NCI-H1930 (cell line): Measurements from ENCODE around the gene GOLGA2.
"Not testable (repeated sequence)": the region's sequence is repeated elsewhere in the genome, so short reads cannot be mapped to it uniquely, and the experiment has no call there.

Experiments
- DNase-seq, 2 experiments: peaks; one replicate each; lab custom pipeline; 2025; lab: John Stamatoyannopoulos, UW

GOLGA2 gene

GRCh38 chr9:128233817-128234406 is 41.9 kb downstream of the GOLGA2 start:
- DNase-seq = no peak

DNA sequence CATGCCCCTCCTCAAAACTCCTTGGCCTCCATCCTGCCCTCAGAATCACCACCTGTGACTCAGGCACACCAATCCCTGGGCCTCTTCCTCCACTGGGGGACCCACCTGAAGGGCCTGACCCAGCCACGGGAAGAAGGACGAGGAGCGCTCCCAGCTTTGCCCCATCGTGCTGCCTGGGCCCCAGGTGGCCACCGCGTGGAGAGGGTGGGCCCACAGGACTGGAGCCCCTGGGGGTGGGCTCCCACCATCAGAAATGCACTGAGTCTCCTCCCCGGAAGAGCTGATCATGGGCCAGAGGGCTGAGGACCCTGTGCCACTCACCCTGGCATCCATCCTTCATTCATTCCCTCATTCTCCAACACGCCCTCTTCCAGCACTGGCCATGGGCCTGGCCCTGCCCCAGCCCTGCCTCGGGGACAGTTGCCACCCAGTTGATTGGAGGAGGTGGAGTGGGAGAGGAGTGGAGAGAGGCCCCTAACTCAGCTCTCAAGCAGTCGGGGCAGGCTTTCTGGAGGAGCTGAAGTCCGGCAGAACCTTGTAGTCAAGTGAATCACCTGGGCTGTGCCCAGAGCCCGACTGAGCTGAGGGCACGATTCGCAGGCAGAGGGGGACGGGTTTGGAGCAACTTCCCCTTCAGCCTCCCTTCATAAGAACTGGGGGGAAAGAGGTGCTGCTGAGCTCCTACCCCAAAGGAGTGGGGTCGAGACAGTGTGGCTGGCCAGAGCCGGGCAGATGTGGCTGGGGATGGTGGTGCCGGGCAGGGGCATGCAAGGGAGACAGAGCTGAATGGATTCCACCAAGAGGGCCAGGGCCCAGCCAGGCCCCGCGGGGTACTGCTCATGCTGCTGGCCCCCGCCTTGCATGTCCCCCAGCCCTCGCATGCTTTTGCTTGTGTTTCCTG is 43.0 kb downstream of the GOLGA2 start:
- no peak for DNase-seq

DNA sequence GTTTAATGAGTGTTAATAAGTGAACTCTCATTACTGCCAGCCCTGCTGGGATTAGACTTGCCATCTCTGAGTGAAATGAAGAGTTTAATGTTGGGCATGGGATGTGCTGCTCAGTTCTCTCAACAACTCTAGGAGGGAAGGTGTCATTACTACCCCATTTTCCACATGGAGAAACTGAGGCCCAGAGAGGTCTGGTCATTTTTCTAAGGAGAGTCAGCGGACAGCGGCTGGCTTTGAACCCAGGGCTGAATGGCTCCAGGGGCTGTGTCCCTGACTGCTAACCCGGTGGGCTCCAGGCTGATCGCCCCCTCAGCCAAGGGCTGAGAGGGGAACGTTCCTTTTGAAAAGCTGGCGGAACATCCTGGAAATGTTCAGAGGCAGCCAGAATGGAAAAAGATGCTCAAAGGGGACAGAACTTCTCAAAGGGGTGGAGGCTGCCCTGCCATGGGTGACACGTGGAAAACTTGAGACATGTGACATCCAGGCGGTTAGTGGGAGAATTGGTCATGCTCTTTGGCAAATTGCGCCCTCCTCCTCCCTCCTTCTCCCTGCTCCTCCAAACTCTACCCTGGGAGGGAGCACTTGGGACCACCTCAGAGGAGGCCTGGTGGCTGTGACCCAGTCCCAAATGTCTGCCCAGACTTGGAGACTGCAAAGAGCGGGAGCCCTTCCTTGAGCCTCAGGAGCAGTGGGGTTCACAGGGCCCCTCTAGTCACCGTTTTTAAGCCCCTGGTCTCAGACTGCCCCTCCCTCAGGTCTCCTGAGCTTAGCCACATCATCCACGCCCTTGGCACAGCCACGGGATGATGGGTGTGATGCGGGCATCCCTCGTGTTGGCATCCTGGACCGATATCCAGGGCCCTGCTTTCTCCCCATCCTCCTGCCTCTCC is 43.9 kb downstream of the GOLGA2 start:
- no peak for DNase-seq

GRCh38 chr9:128230897-128231296 is 44.9 kb downstream of the GOLGA2 start:
- DNase-seq = not testable (repeated sequence)

DNA sequence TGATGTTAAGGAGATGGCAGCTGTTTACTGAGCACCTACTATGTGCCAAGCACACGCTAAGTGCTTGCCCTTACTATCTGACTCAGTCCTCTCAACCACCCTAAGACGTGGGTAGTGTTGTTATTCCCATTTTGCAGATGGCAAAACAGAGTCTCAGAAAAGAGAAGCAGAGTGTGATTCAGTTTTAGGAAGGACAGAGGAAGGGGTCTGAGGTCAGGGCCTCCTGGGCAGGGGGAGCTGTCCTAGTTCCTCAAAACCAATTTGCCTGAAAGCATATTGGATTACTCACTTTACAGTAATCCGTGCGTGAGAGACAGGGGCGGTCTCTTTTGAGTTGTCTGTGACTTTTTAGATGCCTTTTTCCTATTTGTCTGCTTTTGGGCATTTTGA is 49.4 kb downstream of the GOLGA2 start:
- no peak for DNase-seq

DNA sequence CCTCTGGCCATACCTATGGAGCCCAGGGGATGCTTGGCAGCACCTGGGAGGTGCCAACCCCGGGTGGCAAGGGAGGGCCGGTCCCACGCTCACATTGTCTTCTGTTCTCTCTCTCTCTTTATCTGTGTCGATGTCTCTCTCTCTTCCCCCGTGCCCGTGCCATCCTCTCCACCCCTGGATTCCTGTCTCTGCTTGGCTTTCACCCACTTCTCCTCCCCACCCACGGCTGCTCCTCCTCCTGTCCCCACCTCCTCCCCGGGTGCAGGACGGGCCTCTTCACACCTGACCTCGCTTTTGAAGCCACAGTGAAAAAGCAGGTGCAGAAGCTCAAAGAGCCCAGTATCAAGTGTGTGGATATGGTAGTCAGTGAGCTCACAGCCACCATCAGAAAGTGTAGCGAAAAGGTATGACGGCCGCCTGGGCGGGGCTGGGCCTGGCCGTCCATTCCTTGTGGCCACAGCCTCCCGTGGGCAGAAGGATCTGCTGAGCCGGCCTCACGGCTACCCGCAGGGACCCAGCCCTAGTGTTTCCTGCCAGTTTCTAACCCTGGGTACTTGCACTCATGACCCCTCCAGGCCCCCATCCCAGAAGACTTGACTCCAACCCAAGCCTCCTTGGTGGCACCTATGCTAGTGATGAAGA is 49.9 kb downstream of the GOLGA2 start:
- DNase-seq = no peak

- no peak for DNase-seq
These were observed 50.9 kb downstream of the GOLGA2 start for GRCh38 chr9:128224877-128225276.

- no peak for DNase-seq
These were observed 52.7 kb downstream of the GOLGA2 start for GRCh38 chr9:128222880-128223670.

DNA sequence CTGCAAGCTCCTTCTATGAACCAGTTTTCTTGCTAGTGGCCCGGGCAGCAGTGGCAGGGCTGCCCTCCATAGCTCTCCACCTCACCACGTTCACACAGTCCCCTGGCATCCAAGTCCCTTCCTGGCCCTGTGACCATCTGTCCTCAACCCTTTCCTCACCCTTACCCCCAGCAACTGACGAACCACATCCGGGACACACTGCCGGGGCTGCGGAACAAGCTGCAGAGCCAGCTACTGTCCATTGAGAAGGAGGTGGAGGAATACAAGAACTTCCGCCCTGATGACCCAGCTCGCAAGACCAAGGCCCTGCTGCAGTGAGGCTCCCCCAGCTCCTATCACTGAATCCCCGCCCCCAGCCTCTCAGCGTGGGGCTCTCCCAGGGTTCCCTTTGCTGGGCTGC is 53.8 kb downstream of the GOLGA2 start:
- no peak for DNase-seq

DNA sequence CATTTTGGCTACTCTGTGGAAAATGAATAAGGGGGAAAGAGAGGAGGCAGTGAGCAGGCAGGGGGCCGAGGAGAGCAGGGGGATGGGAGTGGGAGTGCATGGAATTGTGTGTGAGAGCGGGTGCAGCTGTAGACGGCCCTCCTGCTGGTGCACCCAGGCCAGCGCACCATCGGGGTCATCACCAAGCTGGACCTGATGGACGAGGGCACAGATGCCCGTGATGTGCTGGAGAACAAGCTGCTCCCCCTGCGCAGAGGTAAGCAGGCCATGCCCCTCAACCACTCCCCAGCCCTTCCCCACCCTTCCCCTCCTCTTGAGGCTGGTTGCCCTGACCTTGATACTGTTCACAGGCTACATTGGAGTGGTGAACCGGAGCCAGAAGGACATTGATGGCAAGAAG is 56.0 kb downstream of the GOLGA2 start:
- no peak for DNase-seq

GRCh38 chr9:128218518-128219389 is 57.1 kb downstream of the GOLGA2 start:
- no peak for DNase-seq

DNA sequence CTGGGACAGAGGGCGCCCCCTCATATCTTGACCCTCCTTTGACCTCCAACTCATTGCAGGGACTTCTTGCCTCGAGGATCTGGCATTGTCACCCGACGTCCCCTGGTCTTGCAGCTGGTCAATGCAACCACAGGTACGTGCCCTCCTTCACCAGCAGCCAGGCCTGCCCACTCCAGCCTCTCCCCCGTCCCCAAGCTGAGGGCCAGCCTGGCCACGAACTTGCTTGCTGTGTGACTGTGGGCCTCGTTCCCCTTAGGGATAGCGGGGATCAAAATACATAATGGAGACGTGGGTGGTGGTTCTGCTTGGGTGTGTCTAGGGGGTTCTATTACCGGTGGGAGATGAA is 57.7 kb downstream of the GOLGA2 start:
- no peak for DNase-seq

DNA sequence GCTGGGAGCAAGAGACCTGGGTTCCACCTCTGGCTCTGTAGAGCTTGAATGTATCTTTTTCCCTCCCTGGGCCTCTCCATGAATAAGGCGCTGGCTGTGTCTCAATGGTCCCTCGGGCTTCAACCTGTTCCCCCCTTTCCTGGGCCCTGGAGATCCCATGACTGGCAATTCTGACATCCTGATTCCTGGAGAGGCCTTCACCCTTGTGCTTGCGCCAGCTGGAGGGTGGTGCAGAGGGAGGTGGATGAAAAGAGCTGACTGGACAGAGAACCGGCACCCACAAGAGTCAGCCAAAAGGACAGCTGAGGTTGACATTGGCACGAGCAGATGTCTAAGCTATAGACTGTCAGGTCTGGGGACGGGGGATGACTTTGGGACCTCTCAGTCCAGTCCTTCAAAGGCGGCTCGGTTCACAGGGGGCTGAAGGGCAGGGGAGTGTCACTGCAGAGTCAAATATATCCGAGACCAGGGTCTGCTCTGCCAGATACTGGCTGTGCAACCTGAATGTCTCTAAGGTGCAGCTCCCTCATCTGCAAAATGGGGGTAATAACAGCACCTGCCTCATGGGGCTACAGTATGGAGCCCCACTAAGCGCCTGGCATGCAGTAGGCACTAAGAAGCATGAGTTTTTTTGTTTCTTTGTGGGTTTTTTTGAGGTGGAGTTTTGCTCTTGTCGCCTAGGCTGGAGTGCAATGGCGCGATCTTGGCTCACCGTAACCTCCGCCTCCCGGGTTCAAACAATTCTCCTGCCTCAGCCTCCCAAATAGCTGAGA is 58.8 kb downstream of the GOLGA2 start:
- no peak for DNase-seq

GRCh38 chr9:128215491-128216409 is 60.1 kb downstream of the GOLGA2 start:
- DNase-seq = no peak

GRCh38 chr9:128214571-128215490 is 61.0 kb downstream of the GOLGA2 start:
- DNase-seq = no peak

- DNase-seq = no peak
These were observed 61.9 kb downstream of the GOLGA2 start for GRCh38 chr9:128213746-128214497.

GRCh38 chr9:128211981-128212281 is 63.9 kb downstream of the GOLGA2 start:
- DNase-seq = no peak
